ENCODE measurements around the gene PRKCA. TPM values are rescaled to one million over a fixed set of nuclear protein-coding genes. Genes with fewer than 3 reads are reported as not detected.

The PRKCA gene
- total and polyA plus RNA-seq, 2 donors (not counting 3 experiments of a cell fraction or from before 2014, with no cell fraction given), result 7.5 to 34.2 TPM

- Histone ChIP-seq H4K20me1 (replicated peaks; ENCODE audit: control insufficient read depth, extremely low read depth, insufficient read depth, low read length) (no peaks in the 10 kb centered on the region), H3K27me3 (ENCODE audit: control insufficient read depth in 2 of 2, insufficient read depth in 2 of 2, low read length in 2 of 2) (no peaks in the 10 kb centered on the region), H3K79me2 (ENCODE audit: control insufficient read depth, insufficient read depth, low read length) (no peaks in the 10 kb centered on the region), H2AFZ (ENCODE audit: low read depth, low read length) (no peak overlapping the region), H3K9ac (replicated peaks; ENCODE audit: extremely low read depth, insufficient read depth, low read length) (no peak overlapping the region), H3K9me1 (replicated peaks; ENCODE audit: control insufficient read depth, extremely low read depth, insufficient read depth, low read length) (no peaks in the 10 kb centered on the region), H3K4me2 (ENCODE audit: insufficient read depth, low read length) (no peak overlapping the region), H3K4me1 (ENCODE audit: control insufficient read depth, extremely low read depth, insufficient read depth, low read length) (peaks cover 30% of the 10 kb centered on the region), H3K9me3 (replicated peaks; ENCODE audit: control insufficient read depth, insufficient read depth, low read length) (no peaks in the 10 kb centered on the region), H3K27ac (ENCODE audit: insufficient read depth, low read depth, low read length) (no peak overlapping the region), H3K36me3 (ENCODE audit: control insufficient read depth in 2 of 2, extremely low read depth in 1 of 2, insufficient read depth in 2 of 2, low read length in 2 of 2) (no peaks in the 10 kb centered on the region), H3K4me3 (replicated peaks in 1 of 3; ENCODE audit: insufficient read depth in 1 of 3, low read depth in 1 of 3, low read length in 3 of 3) (no peak overlapping the region)
- POLR2A ChIA-PET, result no interaction called here
- FAIRE-seq, result no peak
- TF ChIP-seq MAX (IDR thresholded peaks at IDR 0.05; ENCODE audit: insufficient read depth, insufficient read length) (no peak), FOS (IDR thresholded peaks at IDR 0.05; ENCODE audit: borderline replicate concordance, insufficient read depth, low read length) (no peak), CTCF (IDR thresholded peaks at IDR 0.05; ENCODE audit: extremely low read depth in 1 of 2, insufficient read depth in 1 of 2, low read depth in 1 of 2, low read length in 2 of 2) (no peak), EZH2 (IDR thresholded peaks at IDR 0.05; ENCODE audit: borderline replicate concordance, low read depth, low read length, severe bottlenecking) (no peak), MYC (IDR thresholded peaks at IDR 0.05; ENCODE audit: low read depth, low read length) (no peak), POLR2A (IDR thresholded peaks at IDR 0.05; ENCODE audit: low read depth, low read length) (no peak), GATA2 (IDR thresholded peaks at IDR 0.05; ENCODE audit: insufficient read depth, insufficient read length, low read depth, low read length) (no peak), POLR2AphosphoS5 (IDR thresholded peaks at IDR 0.05; ENCODE audit: insufficient read depth, low read depth, low read length) (no peak), JUN (IDR thresholded peaks at IDR 0.05; ENCODE audit: borderline replicate concordance, insufficient read depth, insufficient read length, low read depth) (no peak)
- no peak for DNase-seq (ENCODE audit: low read depth, low spot score)
- dilution Hi-C loops (cut with MboI; ENCODE audit: extremely low pct_ligation_motif_present, low sequenced_read_pairs) (no loop called here), intact Hi-C loops (cut with micrococcal nuclease) (loop anchor here (5.0 kb wide), 1 partner anchor 90 kb away; no protein-coding TSS in a partner anchor)
- no TSS peak for BruUV-seq (replicated peaks)
- CTCF ChIA-PET, result interaction anchor here (0.9 to 1.3 kb wide), 2 partner anchors 9 to 91 kb away, joined by 3 to 4 read pairs; no protein-coding TSS in a partner anchor
Measured at GRCh38 chr17:66582373-66583111, 280.1 kb downstream of the PRKCA start.

All from endothelial cell of umbilical vein (primary cell).